GM10266 (cell line): ENCODE measurements around the gene KCNIP4.

Experiments
- DNase-seq: peaks from one replicate; pipeline ENCODE4 v3.0.0; 2012; ENCODE audit errors: extremely low spot score
- TF ChIP-seq, protein P1 (sequence below): IDR thresholded peaks from 2 replicates; pipeline ENCODE4 v1.5.1; 2012; ENCODE audit warnings: mild to moderate bottlenecking, low read depth; ENCODE audit not compliant: control insufficient read depth, insufficient read depth; ENCODE audit errors: missing control alignments

Gene KCNIP4

DNA sequence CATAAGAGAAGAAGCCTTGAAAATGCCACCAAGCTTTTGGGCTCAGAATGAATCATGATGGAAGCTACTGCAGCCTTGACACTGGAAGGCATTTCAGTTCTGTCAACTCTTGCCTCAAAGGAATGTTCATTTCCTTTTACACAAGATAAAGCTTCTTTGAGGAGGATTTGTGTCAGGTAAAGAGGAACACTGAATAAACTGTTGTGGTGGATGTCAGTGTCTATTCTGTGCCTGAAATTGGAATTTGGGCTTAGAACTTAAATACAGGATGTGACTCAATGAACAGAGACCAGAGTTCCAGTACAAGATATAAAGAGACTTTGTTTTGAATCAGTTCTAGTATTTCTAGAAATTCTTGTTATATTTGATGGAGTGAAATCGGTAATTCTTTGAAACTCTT, 935.1 kb downstream of the KCNIP4 start:
- no peak for DNase-seq
- TF ChIP-seq, protein P1, sequence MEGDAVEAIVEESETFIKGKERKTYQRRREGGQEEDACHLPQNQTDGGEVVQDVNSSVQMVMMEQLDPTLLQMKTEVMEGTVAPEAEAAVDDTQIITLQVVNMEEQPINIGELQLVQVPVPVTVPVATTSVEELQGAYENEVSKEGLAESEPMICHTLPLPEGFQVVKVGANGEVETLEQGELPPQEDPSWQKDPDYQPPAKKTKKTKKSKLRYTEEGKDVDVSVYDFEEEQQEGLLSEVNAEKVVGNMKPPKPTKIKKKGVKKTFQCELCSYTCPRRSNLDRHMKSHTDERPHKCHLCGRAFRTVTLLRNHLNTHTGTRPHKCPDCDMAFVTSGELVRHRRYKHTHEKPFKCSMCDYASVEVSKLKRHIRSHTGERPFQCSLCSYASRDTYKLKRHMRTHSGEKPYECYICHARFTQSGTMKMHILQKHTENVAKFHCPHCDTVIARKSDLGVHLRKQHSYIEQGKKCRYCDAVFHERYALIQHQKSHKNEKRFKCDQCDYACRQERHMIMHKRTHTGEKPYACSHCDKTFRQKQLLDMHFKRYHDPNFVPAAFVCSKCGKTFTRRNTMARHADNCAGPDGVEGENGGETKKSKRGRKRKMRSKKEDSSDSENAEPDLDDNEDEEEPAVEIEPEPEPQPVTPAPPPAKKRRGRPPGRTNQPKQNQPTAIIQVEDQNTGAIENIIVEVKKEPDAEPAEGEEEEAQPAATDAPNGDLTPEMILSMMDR = no peak

DNA sequence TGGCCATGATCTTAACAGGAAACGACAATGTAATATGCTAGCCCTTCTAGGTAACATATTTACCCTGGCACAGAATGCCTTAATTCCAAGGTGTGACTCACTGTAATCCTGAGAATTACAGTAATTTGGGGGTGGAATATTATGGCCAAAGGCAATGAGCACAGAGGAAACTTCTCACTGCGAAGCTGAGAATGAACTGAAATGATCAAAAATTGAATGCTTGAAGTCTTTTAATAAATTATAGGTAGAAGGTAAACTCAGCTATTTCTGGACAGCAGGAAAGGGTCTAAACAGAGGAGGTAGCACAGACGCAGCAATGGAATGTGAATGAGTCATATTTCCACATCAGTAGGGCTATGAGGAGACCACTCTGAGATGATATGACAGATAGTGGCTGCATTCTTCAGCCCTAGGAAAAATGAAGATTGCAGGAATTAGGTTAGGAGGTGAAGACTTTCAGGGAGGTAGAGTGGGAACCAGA, 935.7 kb downstream of the KCNIP4 start:
- no peak for DNase-seq
- TF ChIP-seq, protein P1 = no peak

DNA sequence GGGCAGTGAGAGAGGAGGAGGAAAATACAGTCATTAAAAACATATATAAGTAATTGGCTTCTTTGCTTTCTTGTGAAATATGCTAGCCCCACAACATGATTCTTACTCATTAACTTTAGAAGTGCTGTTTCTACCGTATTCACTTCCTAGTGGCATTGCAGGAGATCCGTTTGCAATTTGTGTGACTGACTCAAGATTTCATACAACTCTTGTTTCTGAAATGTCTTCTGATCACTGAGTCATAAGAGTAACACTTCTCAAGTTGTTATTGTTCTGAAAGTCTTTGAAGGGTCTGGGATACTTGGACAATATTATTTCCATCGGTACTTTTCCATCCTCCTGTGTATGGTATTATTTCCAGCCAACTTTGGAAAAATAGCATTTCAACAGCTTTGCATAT, 937.5 kb downstream of the KCNIP4 start:
- TF ChIP-seq, protein P1 = no peak
- DNase-seq = no peak

DNA sequence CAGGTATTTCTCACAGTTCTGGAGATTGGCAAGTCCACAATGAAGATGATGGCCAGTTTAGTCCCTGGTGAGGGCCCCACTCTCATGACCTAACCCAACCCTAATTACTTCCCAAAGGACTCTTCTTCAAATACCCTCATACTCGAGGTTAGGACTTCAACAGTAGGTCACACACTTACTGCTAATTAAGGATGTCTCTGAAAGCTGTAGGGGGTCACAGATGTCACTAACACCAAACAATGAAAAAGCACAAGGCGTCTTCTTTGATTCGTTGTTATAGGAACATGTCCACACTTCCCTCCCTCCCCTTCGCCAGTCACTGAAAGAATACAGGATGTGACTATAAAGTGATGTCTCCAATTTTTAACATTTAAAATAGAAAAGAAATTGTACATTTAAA, 938.6 kb downstream of the KCNIP4 start:
- TF ChIP-seq, protein P1 = no peak
- DNase-seq = no peak

DNA sequence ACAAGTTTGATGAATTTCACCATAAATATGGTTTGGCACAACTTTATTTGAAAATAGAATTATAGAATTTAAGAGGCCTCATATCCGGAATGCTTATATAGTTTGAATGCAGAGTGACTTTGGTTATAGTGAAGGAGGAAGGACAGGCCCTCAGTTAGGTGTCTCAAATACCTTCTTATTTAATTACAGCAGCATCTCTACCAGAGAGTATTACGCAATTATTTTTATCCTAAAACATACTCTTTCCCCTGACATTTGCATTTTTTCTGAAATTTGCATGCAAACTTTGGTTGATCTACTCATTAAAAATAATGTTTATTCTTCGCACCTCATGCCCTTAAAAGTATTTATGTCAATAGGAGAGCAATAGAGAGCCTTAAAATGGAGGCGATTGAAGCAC, 942.9 kb downstream of the KCNIP4 start:
- DNase-seq = no peak
- TF ChIP-seq, protein P1 = no peak

DNA sequence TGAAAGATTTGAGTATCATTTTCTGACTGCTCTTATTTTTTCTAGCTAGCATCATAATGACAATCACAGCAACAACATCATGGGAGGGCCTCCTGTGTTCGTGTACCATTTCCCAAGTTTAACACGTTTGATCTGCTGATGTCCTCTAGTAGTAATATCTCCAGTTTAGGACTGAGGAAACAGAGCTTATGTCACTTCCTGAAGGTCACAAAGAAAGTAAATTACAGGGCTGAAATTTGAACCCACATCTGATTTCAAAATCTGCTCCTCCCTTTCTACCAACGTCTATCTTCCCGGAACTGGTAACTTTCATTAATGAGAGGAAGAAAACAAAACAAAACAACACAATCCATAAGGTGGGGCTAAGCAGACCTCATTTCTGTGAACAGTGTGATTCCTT, 945.6 kb downstream of the KCNIP4 start:
- TF ChIP-seq, protein P1 = no peak
- DNase-seq = no peak

DNA sequence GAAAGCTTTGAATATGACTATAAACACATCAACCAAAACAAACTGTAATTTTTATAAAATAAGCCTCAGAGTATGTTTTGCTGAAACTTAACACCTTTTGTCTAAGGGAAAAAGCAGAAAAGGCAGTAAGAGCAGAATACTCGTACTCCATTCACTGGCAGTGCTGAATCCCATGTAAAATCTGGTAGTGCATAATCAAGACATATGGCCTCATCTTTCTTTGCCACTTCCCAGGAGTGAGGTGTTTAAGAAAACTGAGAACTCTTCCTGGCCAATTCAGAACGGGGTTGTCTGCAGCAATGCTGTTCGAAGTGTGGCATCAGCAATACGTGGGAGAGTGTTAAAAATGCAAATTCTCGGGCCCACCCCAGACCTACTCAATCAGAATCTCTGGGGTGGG, 946.3 kb downstream of the KCNIP4 start:
- TF ChIP-seq, protein P1 = no peak
- DNase-seq = no peak
